HG02571 (cell line): ENCODE measurements around the gene PGM2.
A peak's percentile ranks its signal among the peaks of the same experiment; 100 is the strongest.
"Not testable (repeated sequence)": the region's sequence is repeated elsewhere in the genome, so short reads cannot be mapped to it uniquely, and the experiment has no call there.

Source experiments
- ATAC-seq: cut with Tn5 transposase; IDR thresholded peaks from one replicate; pipeline ENCODE4 v1.9.1; 2021; ENCODE audit warnings: mild to moderate bottlenecking, moderate library complexity; ENCODE audit not compliant: unreplicated experiment

The PGM2 gene

DNA sequence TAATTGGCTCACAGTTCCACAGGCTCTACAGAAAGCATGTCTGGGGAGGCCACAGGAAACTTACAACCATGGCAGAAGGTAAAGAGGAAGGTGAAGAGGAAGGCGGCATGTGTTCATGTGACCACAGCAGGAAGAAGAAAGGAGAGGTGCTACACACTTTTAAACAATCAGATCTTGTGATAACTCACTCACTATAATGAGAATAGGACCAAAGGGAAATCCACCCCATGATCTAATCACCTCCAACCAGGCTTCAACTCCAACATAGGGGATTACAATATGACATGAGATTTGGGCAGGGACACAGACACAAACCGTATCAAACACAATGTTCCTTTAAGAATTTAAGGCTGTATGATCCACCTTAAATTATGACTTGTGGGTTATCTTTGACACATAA is 10.5 kb upstream of the PGM2 start:
- no peak for ATAC-seq

DNA sequence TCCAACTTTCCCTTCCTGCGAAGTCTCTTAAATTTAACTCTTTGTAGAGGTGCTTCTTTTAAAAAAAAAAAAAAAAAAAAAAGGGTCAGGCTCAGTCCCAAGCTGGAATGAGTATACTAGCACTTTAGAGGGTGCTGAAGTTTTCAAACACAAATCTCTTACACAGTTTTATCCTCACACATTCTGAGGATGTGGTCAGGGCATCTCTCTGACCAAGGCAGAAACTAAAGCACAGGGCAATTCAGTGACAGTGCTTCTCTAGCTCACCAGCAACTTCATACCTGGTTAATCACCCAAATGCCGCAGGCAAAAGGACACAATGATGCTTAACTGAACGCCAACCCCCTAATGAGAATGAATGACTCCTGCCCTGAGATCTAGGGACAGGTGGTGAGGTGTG is 9.8 kb upstream of the PGM2 start:
- no peak for ATAC-seq

DNA sequence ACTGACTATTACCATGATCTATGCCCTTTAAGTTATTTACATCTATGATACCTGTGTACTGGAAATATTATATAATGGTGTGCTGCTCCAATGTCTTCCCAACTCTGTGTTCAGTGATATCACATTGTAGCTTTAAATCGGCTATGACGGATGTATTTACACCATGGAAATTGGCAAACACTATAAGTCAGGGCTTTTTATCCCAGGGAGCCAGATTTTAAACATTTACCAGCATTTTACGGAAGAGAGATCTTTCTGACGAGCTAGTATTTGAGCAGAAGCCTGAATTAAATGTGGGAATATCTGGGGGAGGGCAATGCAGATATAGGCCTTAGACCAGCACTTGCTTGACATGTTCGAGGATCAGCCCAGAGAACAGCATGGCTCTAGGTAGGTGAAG is 7.7 kb upstream of the PGM2 start:
- no peak for ATAC-seq

DNA sequence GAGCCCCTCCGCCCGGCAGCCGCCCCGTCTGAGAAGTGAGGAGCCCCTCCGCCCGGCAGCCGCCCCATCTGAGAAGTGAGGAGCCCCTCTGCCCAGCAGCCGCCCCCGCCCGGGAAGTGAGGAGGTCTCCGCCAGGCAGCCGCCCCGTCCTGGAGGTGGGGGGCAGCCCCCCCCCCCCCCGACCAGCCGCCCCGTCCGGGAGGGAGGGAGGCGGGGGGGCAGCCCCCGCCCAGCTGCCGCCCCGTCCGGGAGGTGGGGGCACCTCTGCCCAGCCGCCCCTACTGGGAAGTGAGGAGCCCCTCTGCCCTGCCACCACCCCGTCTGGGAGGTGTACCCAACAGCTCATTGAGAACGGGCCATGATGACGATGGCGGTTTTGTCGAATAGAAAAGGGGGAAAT is 6.0 kb upstream of the PGM2 start:
- not testable (repeated sequence) for ATAC-seq

DNA sequence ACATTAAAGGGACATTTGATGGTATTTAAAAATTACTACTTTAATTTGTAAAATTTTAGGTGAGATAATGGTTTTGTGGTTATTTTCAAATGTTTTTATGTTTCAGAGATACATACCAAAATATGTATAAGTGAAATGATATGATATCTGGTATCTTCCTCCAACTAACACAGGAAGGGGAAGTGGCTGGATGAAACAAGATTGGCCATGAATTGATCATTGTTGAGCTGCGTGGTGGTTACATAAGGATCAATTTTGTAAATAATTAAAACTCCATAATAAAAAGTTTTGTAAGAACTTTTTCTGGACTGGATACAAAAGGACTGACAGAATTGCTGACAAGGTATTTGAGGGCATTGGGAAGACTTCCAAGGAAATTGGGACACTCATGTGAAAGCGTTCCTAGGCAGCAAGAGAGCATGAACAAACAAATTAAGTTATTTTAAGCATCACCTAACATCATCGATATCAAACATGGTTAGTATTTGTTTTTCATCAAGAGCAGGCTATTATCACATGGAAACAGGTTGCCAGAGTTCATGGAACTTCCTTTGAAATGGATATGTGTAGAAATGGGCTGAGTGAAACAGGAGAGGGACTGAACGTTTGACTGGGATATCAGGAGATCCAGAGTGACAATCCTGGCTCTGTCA is 4.4 kb upstream of the PGM2 start:
- no peak for ATAC-seq

DNA sequence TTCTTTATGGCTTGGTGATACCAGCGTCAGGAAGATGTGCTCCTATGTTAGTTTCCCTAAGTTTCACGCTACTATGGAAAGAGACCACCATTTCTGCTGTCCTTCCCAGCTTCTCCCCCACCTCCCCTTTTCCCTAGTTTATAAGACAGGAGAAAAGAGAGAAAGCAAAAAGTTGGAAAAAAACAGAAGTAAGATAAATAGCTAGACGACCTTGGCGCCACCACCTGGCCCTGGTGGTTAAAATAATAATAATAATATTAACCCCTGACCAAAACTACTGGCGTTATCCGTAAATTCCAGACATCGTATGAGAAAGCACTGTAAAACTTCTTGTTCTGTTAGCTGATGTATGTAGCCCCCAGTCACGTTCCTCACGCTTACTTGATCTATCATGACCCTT is 985 bp upstream of the PGM2 start:
- not testable (repeated sequence) for ATAC-seq

DNA sequence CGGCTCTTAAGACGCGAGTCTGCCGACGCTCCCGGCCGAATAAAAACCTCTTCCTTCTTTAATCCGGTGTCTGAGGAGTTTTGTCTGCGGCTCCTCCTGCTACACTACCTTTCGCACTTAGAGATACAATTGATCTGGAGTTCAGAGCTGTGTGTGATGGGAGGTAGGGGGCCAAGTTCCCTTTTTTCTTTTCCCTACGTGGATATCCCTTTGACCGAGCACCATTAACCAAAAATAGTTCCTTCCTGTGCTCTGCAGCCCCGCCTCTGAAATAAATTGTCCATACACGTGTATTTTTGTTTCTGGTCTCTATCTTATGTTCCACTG is 555 bp upstream of the PGM2 start:
- ATAC-seq = peak; percentile 6

DNA sequence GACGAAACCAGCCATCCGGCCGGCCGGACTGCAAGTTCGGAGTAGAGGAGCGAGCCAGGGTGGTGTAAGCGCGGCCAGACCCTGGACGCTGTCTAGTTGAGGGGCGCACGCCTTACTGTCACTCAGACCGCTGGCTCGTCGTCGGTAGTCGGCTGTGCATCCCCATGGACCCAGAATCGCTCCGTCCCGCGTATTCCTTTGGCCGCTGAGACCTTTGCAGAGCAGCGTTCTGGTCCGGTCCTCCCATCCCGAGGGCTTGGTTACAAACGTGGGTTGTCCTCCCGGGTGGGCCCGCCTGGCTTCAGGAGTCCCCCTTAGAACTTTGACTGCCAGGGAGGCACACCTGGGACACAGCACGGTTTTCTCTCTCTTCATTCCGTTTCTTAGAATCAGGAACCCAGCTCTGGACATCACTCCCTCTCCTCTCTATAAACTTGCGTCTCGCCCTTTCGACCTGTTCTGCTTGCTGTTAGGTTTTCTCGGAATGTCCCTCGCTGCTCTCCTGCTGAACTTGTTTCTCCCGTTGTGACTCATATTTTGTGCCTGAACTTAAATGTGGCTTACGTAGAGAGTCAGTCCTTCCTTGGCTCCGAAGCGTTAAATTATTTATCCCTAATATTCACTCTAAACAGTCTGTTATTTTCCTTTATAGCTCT is 672 bp downstream of the PGM2 start:
- peak; percentile 36 for ATAC-seq

DNA sequence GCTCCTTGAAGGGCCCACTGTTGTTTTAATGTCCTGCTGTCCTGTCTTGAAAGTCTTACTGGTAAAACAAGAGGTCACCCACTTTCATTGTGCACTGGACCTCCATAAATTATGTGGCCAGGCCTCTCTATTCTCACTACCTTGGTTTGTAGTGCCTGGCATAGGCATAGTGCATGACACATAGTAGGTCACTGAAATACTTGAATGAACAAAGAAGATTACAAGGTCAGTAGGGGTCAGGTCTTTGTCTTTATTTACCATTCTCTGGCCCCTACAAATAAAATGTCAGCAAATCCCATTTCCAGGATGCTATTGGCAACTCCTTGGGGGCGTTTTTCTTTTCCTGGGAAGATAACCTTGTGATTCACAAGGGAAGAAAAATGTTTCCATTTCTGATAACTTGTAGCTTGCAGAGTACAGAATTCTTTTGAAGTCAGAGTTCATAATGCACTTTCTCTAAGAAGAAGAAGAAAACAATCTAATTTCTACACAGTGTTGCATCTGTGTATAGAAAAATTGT is 1.4 kb downstream of the PGM2 start:
- no peak for ATAC-seq

DNA sequence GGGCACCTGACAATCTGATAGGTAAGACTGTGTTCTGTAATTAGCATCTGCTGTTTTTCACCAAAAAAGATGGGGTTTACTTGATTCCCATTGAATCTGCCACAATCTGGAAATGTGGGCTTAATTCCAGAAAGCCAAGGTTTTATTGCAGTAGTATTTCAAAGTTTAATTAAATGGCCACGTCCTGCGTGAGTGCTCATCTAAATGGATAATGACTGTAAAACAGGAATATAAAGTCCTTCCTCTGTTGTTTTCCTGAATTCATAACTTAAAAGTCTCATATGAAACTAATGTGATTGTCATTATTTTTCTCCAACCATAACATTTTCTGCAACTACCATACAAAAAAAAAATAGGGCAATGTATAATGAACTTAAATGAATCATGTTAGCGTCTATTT is 2.4 kb downstream of the PGM2 start:
- no peak for ATAC-seq

DNA sequence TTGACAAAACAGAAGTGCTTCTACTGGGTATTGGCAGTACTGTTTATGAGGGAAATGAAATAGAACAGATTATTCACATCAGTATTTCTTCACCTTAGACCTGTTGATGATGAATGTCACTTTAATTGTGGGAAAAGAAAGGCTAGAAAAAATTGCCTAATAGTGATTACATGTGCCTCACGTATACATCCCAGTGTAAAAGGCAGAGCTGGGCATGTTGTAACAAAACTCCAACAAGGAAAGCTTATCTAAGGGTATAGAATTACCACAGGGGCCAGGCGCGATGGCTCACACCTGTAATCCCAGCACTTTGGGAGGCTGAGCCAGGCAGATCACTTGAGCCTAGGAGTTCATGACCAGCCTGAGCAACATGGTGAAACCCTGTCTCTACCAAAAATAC is 4.2 kb downstream of the PGM2 start:
- no peak for ATAC-seq

DNA sequence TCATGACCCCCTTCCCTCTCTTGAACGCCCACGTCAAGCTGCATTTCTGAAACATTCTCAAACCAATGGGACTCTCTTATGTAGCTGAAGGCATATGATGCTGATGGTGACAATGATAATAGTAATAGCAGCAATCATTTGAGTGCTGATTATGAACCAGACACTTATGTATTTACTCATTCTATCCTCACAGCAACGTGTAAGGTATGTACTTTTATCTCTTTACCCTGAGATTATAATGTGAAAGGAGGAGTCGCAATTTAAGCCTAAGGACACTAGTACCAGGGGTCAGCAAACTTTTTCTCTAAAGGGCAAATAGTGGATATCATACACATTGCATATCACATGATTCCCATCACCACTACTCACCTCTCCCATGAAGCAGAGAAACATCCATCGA is 8.5 kb downstream of the PGM2 start:
- ATAC-seq = no peak

DNA sequence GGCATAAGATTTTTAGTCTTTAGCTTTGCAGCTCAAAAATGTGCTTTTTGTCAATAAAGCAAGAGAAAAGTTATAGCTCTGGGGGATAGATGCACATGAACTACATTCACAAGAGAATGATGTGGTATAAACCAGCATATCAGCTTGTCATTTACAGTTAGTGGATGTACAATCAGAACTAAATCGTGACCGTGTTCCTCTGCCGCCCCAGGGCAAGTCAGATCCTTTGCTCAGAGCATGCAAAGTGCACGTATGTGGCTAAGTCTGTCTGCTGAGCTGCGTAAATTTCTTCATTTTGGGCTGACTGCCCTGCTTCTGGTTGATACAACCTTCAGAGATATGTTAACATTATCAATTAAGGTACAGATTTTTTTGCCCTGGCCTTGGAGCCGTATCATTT is 9.3 kb downstream of the PGM2 start:
- no peak for ATAC-seq

DNA sequence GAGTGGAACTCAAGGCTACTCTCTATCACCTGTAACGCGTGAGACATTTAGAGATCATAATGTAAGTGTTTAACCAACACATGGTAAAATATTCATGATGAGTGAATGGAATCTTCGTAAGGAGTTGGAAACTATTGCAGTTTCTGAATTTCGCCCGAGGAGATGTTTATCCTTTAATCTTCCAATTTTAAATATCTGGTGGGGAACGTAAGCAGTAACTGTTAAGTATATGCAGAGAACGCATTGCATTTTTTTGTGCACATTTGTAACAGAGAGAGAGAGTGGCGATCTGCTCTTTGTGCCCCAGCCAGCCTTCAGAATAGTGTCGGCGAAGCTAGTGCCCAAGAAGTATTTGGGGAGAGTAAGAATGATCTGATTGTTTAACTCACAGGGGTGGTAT is 9.8 kb downstream of the PGM2 start:
- no peak for ATAC-seq

DNA sequence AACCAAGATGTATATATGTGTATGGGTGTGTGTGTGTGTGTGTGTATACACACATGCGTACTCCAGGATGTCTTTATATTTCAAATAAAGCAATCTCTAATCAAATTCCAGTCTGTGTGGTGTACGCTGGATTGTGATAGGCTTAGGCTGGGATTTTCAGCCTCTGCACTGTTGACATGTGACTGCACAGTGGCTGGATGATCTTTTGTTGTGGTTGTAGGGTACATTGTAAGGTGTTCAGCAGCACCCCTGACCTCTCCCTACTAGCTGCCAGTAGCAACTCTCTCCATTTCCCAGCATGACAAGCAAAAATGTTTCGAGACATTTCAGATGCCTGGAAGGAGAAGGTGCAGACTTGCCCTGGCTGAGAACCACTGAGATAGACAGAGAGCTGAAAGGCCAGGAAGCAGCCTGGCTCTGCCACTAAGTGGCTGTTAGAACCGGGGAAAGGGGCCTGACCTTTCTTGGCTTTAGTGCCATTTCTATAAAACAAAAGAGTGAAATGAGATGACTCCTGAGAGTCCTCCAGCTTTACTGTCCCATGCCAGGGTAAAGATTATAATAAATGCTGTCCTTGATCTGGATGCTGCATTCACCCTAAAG is 10.5 kb downstream of the PGM2 start:
- ATAC-seq = no peak

DNA sequence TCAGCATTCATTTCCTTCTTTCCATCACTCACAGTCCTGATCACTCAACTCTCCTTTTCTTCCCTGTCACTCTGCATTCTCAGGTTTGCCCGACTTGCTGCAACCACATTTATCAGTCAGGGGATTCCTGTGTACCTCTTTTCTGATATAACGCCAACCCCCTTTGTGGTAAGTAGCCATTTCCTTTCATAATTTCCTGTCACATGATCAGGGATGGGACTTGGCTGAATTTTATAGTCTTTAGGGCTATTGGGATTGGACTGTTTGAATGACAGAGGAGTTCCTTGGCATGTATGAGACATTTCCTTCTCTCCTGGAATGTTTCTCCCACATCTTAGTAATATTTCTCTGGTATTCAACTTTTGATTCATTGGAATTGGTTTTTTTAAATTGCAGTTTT is 11.0 kb downstream of the PGM2 start:
- ATAC-seq = no peak

DNA sequence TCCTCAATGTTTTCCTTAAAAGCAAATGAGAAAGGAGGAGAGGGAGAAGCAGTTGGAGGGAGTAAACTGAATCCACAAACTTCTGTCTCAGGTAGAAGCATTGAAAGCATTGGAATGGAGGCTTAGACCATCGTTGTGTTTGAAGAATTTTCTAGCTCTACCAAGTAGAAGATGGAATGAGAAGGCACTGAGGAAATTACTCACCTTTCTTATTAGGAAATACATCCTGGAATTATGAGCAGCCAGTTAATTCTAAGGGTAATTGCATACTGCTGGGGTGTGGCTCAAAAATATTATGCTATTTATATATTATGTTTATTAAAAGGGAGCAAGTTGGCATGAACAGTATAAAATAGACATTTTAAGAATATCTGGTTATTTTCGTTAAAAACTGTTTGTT is 12.9 kb downstream of the PGM2 start:
- ATAC-seq = no peak

DNA sequence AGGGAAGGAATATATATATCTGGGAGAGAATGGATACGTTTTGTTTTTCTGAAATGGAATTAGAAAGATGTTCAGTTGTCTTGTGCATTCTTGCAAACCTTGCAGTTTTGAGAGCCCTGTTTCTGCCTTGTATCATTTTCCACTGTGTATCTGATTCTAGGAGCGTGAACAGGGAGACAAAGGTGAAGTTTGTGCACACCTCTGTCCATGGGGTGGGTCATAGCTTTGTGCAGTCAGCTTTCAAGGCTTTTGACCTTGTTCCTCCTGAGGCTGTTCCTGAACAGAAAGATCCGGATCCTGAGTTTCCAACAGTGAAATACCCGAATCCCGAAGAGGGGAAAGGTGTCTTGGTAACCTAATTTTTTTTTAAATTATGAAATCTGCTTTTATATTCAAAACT is 17.7 kb downstream of the PGM2 start:
- no peak for ATAC-seq

DNA sequence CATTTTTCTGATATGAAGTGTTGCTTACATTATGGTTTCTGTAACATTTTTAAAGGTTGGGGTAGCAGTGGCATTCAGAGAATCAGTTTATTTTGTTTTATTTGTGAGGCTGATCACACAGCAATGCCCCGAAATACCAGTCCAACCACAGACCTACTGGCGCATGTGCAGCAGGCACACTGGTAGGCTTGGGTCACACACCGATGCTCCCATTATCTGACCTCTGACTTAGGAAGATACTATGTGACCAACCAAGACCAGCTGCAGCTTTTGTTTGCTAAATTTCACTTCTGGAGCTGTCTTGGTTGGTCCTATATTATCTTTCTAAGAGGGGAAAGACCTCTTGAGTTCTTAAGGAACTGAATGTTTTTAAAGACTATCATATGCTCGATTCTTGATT is 18.7 kb downstream of the PGM2 start:
- no peak for ATAC-seq

DNA sequence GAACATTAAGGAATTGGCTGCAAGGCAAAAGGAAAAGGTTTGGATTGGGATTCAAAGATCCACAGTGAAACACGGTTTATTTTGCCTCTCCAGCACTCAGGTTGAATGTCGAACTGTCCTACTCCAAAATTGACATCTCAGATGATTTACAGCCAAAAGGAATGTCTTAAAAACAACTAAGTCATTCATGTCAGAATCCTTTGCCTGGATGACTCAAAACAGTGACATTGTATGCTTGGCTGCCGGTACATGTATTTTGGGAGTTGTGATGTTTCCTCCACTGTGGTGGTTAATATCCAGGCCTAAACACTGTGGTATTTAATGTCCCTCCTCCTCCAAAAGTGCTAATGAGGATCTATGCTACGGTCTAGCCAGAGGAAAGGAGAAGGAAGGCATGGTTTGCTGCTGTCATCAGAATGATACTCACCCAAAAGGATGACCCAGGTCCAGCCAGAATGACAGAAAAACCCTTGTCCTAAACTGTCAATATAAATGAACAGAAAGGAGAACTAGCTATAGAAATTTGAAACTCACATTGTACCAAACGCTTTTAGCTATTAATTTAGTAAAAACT is 20.9 kb downstream of the PGM2 start:
- no peak for ATAC-seq

DNA sequence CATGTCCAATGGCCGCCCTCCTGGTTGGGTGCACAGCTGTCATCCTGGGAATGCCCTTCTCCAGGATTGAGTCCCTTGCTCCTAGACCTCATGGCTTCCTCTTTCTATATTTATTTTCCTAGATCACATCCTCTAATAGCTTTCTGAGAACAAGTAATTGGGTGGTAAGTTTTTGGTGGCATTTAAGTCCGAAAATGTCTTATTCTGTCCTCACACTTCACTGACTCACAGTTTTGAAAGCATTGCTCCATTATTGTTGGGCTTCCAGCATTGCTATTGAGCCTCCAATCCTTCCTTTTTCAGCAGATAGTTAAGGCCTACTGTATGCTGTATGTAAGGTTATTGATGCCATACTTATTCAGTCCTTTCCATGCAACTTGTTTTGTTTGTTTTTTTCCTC is 25.9 kb downstream of the PGM2 start:
- no peak for ATAC-seq

DNA sequence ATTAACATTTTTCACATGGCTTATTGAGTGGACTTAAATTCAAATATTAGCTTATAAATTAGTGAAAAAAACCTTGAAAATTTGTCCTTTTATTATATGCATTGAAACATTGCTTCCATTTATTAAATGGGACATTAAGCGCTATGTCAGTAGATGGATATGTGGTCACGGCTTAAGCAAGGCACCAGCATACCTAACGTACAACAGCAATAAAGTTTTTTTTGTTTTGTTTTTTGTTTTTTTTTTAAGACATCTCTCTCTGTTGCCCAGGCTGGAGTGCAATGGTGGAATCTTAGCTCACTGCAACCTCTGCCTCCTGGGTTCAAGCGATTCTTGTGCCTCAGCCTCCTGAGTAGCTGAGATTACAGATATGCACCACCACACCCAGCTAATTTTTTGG is 31.6 kb downstream of the PGM2 start:
- ATAC-seq = no peak
